Activated CD8-positive, alpha-beta T cell treated with anti-CD3 and anti-CD28 coated beads for 36 hours (primary cell): ENCODE measurements around the gene FKBP5. TPM values are rescaled to one million over a fixed set of nuclear protein-coding genes. Genes with fewer than 3 reads are reported as not detected.
"Not testable (repeated sequence)": the region's sequence is repeated elsewhere in the genome, so short reads cannot be mapped to it uniquely, and the experiment has no call there.

Experiments
- ATAC-seq: fragments of 200-7000 bp; cut with Tn5 transposase; one replicate; pipeline ENCODE4 v1.10.0; 2021; ENCODE audit warnings: mild to moderate bottlenecking, moderate library complexity
- CTCF ChIA-PET: fragments of 350-600 bp; sonication (Branson Sonifier 250); formaldehyde crosslinking; loops from one replicate; lab custom pipeline; 2021; ENCODE audit warnings: antibody characterized with exemption; lab: Charles Lee
- POLR2A ChIA-PET: fragments of 350-600 bp; sonication (Branson Sonifier 250); formaldehyde crosslinking; loops from one replicate; lab custom pipeline; 2021; ENCODE audit warnings: antibody characterized with exemption; lab: Charles Lee
- DNase-seq: peaks from one replicate; pipeline ENCODE4 v3.0.0-alpha.2; 2020
- H3K27ac Mint-ChIP-seq: one replicate; pipeline ENCODE4 v1.8.0; 2021; ENCODE audit warnings: mild to moderate bottlenecking, mixed read lengths
- H3K27me3 Mint-ChIP-seq: one replicate; pipeline ENCODE4 v1.8.0; 2021; ENCODE audit warnings: mixed read lengths
- H3K36me3 Mint-ChIP-seq: one replicate; pipeline ENCODE4 v1.8.0; 2021; ENCODE audit warnings: low read depth, mixed read lengths
- H3K4me1 Mint-ChIP-seq: one replicate; pipeline ENCODE4 v1.8.0; 2021; ENCODE audit warnings: low read depth, mixed read lengths
- H3K4me3 Mint-ChIP-seq: one replicate; pipeline ENCODE4 v1.8.0; 2021; ENCODE audit warnings: mild to moderate bottlenecking, moderate library complexity, mixed read lengths
- H3K9me3 Mint-ChIP-seq: one replicate; pipeline ENCODE4 v1.8.0; 2021; ENCODE audit warnings: mixed read lengths
- intact Hi-C: fragments of 100-400 bp; cut with micrococcal nuclease; formaldehyde crosslinking; loops from one replicate; pipeline ENCODE4 v1.10.0; 2022
- total RNA-seq, 2 experiments: library from RNA; stranded (reverse); gene quantifications; one replicate each; pipeline ENCODE4 v1.2.3, GENCODE V29; 2021
- TF ChIP-seq, protein P1 (sequence below): fragments of 200-600 bp; IDR thresholded peaks from one replicate; pipeline ENCODE4 v1.8.0; 2022; ENCODE audit warnings: antibody characterized with exemption, mild to moderate bottlenecking

Gene FKBP5
- total RNA-seq, 2 experiments from 2014 or later: 90.6 to 93.4 TPM

DNA sequence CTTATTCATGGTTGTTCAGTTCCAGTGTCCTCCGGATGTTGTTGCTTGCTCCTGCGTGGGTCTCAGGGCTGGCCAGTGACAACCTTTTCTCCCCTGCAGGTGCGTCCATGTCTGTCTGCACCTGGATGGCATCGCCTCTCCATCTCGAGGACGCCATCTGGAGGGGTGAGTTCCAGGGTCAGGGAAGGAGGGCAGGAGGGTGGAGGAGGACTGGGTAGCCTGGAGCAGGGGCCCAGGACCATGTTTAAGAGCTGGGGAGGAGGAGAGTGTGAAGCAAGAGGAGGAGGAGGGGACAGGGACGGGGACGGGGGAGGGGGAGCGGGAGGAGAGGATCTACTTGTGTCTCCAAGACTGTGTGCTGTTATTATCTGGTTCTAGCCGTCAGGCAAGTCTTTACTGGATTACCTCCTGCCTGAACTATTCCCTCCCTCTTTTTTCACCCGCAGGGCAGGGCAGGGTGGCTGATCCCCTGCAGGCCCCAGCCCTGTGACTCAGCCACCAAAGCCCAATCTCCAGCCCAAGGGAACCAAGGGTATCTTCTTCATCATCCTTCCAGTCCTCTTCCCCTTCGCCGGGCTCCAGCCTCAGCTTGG is 143.8 kb downstream of the FKBP5 start:
- no peak overlapping the region for H3K4me3 Mint-ChIP-seq
- H3K4me1 Mint-ChIP-seq: peaks cover 2% of the 10 kb centered on the region
- intact Hi-C loops: no loop called here
- DNase-seq (no peak), ATAC-seq (no peak)
- TF ChIP-seq, protein P1, sequence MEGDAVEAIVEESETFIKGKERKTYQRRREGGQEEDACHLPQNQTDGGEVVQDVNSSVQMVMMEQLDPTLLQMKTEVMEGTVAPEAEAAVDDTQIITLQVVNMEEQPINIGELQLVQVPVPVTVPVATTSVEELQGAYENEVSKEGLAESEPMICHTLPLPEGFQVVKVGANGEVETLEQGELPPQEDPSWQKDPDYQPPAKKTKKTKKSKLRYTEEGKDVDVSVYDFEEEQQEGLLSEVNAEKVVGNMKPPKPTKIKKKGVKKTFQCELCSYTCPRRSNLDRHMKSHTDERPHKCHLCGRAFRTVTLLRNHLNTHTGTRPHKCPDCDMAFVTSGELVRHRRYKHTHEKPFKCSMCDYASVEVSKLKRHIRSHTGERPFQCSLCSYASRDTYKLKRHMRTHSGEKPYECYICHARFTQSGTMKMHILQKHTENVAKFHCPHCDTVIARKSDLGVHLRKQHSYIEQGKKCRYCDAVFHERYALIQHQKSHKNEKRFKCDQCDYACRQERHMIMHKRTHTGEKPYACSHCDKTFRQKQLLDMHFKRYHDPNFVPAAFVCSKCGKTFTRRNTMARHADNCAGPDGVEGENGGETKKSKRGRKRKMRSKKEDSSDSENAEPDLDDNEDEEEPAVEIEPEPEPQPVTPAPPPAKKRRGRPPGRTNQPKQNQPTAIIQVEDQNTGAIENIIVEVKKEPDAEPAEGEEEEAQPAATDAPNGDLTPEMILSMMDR: no peak
- peaks cover 3% of the 10 kb centered on the region for H3K9me3 Mint-ChIP-seq
- CTCF ChIA-PET: interaction anchor here (2.1 kb wide), 1 partner anchor 22 kb away, joined by 8 read pairs; no protein-coding TSS in a partner anchor
- no peaks in the 10 kb centered on the region for H3K27me3 Mint-ChIP-seq
- POLR2A ChIA-PET: no interaction called here
- no peaks in the 10 kb centered on the region for H3K36me3 Mint-ChIP-seq
- H3K27ac Mint-ChIP-seq: no peak overlapping the region

GRCh38 chr6:35543459-35544193 is 145.1 kb downstream of the FKBP5 start:
- H3K36me3 Mint-ChIP-seq: no peaks in the 10 kb centered on the region
- H3K27ac Mint-ChIP-seq: no peak overlapping the region
- H3K27me3 Mint-ChIP-seq: no peaks in the 10 kb centered on the region
- peaks cover 2% of the 10 kb centered on the region for H3K4me1 Mint-ChIP-seq
- H3K4me3 Mint-ChIP-seq: no peak overlapping the region
- no peak for ATAC-seq
- DNase-seq: no peak
- TF ChIP-seq, protein P1: no peak
- intact Hi-C loops: no loop called here
- POLR2A ChIA-PET: interaction anchor here (1.2 kb wide), 1 partner anchor 27 kb away, joined by 3 read pairs; no protein-coding TSS in a partner anchor
- CTCF ChIA-PET: interaction anchor here (2.1 to 4.6 kb wide), 2 partner anchors 9 to 21 kb away, joined by 8 to 29 read pairs; no protein-coding TSS in a partner anchor
- H3K9me3 Mint-ChIP-seq: no peaks in the 10 kb centered on the region

- no peak for ATAC-seq
- CTCF ChIA-PET: interaction anchor here (1.0 to 4.6 kb wide), 5 partner anchors 9 to 195 kb away, joined by 3 to 29 read pairs (median 4); partner anchors contain the start of gene ARMC12
- POLR2A ChIA-PET: interaction anchor here (1.0 kb wide), 1 partner anchor 45 kb away, joined by 3 read pairs; the partner anchor contains the start of gene TEAD3
- H3K36me3 Mint-ChIP-seq: no peaks in the 10 kb centered on the region
- no peak for DNase-seq
- no peak overlapping the region for H3K27ac Mint-ChIP-seq
- H3K9me3 Mint-ChIP-seq: no peaks in the 10 kb centered on the region
- peaks cover 2% of the 10 kb centered on the region for H3K4me1 Mint-ChIP-seq
- H3K4me3 Mint-ChIP-seq: no peak overlapping the region
- no peaks in the 10 kb centered on the region for H3K27me3 Mint-ChIP-seq
- TF ChIP-seq, protein P1: no peak
- intact Hi-C loops: no loop called here
Observed at GRCh38 chr6:35541836-35542235, 146.9 kb downstream of the FKBP5 start.

- TF ChIP-seq, protein P1: no peak
- peaks cover 3% of the 10 kb centered on the region for H3K27me3 Mint-ChIP-seq
Observed at GRCh38 chr6:35539223-35539622, 149.5 kb downstream of the FKBP5 start.

DNA sequence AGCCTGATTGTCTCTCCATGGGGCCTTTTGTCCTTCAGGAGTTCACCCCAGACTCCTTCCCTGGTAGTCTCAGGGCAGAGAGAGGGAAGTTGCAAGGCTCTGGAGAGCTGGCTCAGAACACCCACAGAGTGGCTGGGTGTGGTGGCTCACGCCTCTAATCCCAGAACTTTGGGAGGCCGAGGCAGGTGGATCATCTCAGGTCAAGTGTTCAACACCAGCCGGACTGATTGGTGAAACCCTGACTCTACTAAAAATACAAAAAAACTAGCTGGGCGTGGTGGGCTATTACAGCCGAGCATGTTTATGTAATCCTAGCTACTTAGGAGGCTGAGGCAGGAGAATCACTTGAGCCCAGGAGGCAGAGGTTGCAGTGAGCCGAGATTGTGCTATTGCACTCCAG is 152.9 kb downstream of the FKBP5 start:
- H3K27me3 Mint-ChIP-seq, intact Hi-C loops, ATAC-seq, POLR2A ChIA-PET, DNase-seq, H3K4me1 Mint-ChIP-seq, H3K4me3 Mint-ChIP-seq, H3K9me3 Mint-ChIP-seq, H3K36me3 Mint-ChIP-seq, H3K27ac Mint-ChIP-seq: not testable (repeated sequence)
- CTCF ChIA-PET: interaction anchor here (1.5 to 2.1 kb wide), 4 partner anchors 13 to 201 kb away, joined by 3 to 9 read pairs (median 8); partner anchors contain the start of gene ARMC12

More at GRCh38 chr6:35539223-35539622, 149.5 kb downstream of the FKBP5 start:
- Mint-ChIP-seq H3K9me3 (no peaks in the 10 kb centered on the region), H3K27ac (no peak overlapping the region), H3K36me3 (no peaks in the 10 kb centered on the region), H3K4me1 (peaks cover 5% of the 10 kb centered on the region), H3K4me3 (no peak overlapping the region)
- intact Hi-C loops: no loop called here
- ChIA-PET CTCF (no interaction called here), POLR2A (no interaction called here)
- DNase-seq (no peak), ATAC-seq (no peak)
